HG03571 (cell line): ENCODE results near the gene SEBOX.

ENCODE experiments used
- ATAC-seq: cut with Tn5 transposase; IDR thresholded peaks from one replicate; pipeline ENCODE4 v1.9.1; 2021; ENCODE audit not compliant: unreplicated experiment

Gene SEBOX

GRCh38 chr17:28369684-28370034 lies 4.7 kb upstream of the SEBOX start:
- ATAC-seq = no peak

- no peak for ATAC-seq
Observed at GRCh38 chr17:28368915-28369683, 4.1 kb upstream of the SEBOX start.

GRCh38 chr17:28368306-28368831 lies 3.4 kb upstream of the SEBOX start:
- no peak for ATAC-seq

DNA sequence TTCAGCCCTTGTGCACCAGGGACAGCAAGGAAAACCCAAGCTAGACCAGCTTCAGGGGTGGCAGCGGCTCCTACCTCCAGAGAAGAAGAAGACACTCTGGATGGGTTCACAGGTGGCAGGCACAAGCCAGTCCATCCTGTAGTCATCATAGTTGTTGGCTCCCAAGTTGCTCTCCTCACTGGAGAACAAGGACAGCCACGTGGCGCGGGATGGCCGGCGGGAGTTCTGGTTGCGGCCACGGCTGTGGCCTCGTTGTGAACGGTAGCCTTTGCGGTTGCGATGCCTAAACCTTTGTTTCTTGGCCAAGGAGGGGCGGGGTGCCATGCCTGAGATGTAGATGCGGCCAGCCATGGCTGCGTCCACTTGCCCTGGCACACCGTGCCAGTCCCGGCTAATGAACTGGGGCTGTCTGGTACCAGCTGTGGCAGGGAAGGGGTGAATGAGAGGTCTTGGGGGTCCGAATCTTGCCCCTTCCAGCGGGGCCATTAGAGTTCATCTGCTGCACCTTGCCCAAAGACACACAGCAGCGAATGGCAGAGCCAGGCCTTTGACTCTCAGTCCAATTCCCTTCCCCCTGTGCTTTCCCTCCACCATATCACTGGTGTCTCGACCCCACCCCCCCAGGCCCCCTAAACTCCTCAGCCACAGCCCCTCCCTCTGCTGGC lies 2.8 kb upstream of the SEBOX start:
- no peak for ATAC-seq

GRCh38 chr17:28366605-28367004 lies 1.6 kb upstream of the SEBOX start:
- ATAC-seq = no peak

- no peak for ATAC-seq
Observed at GRCh38 chr17:28365487-28365886, 488 bp upstream of the SEBOX start.

- no peak for ATAC-seq
Observed at GRCh38 chr17:28363776-28364650, 986 bp downstream of the SEBOX start.

DNA sequence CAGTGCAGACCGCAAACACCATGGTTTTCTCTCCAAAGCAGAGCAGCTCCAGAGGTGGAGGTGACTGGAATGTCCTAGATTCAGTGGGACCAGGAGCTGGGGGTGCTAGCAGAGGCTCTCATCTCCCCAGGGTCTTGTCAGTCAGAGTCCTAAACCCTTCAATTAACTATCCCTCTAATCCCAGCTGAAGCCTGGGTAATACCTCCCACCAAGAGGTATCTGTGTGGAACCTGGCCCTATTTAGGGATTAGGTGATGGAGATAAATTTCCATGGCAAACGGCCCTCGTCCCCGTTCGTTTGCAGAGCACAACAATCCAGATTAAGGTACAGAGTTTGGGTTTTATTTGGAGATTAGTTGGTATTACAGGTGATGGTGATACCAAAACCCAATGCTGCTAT lies 1.8 kb downstream of the SEBOX start:
- no peak for ATAC-seq

GRCh38 chr17:28357901-28358197 lies 7.2 kb downstream of the SEBOX start:
- ATAC-seq = no peak

GRCh38 chr17:28357061-28357900 lies 7.7 kb downstream of the SEBOX start, which contains the start of gene POLDIP2:
Gene POLDIP2 (minus strand): TSS chr17:28357527. CDS start chr17:28357448, 79 bp downstream.
- peak; percentile 90 for ATAC-seq

GRCh38 chr17:28350271-28350670 lies 14.7 kb downstream of the SEBOX start:
- no peak for ATAC-seq

DNA sequence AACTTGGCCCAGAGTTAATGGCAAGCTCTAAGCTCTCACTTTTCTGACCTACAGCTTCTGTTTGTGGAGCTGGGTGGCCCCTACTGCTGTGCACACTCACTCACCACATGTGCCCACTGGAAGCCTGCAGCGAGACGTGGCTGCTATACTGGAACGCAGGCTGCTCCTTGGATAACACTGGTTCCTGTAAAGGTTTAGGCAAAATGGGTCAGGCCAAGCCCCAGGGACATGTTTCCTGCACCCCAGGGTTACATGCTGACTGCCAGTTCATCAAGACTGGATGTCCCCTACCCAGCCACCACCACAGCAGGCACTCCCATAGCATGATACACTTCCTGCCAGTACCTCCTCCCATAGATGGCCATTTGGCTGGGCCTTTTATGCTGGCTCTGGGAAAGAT lies 16.0 kb downstream of the SEBOX start:
- ATAC-seq = no peak

- ATAC-seq = no peak
Observed at GRCh38 chr17:28347261-28347891, 17.6 kb downstream of the SEBOX start.

DNA sequence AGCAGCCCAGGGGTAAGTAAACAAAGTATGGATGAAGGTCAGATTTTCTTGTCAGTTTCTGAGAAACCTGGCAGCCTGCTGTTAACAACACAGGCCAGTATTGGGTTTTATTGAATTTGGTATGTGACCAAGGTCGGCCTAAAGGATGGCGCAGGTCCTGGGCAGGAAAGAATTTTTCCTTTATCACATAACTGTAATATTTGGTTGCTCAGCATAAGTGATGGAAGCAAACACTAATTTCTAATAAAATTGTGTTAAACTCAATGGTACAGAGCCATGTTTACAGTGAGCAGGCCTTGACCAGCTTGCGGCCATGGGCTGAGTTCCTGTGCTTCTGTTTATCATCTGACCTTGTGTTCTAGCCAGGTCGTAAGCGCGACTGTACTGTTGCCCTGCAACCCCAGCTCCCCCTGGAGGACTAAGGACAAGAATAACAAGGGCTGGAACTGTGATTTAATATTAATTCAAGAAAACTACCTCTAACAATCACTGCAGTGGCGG lies 18.2 kb downstream of the SEBOX start:
- no peak for ATAC-seq

- ATAC-seq = no peak
Observed at GRCh38 chr17:28346199-28346580, 18.8 kb downstream of the SEBOX start.

- no peak for ATAC-seq
Observed at GRCh38 chr17:28345419-28346198, 19.4 kb downstream of the SEBOX start.

DNA sequence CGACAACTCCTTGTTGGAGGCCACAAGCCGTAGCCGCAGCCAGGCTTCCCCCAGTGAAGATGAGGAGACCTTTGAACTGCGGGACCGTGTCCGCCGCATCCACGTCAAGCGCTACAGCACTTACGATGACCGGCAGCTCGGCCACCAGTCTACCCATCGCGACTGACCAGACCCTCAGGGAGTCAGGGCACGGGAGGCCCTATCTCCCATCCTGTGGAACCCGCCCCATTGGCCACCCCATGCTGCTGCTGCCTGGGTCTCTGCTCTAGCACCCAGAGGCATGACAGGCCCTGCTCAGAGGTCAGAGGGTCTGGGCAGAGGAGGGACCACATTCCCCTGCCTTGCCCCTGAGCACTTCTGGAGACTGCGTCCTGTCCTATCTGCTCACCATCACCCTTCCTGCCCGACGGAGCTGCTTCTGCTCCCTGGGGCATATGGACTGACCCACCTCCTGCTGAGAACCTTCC lies 20.5 kb downstream of the SEBOX start:
- no peak for ATAC-seq

GRCh38 chr17:28344011-28344410 lies 21.0 kb downstream of the SEBOX start:
- no peak for ATAC-seq

DNA sequence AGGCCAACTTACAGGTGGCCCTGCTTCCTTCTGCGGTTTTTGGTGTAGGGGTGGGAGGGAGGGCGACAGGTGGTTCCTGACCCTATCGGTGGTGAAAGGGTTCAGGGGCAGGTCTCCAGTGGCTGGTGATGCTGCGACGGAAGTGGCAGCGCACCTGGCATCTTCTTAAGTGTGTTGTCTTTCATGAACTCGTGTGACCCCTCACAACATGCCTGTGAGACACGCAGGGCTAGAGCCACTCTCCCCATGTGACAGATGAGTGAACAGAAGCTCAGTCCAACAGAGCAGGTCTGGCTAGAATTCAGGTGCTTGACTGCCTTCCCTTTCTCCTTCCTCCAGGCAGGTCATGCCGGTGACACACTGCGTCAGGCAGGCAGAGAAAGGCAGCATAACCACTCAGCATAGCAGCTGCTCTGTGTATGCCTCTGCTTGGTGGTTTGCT lies 21.5 kb downstream of the SEBOX start:
- no peak for ATAC-seq
